K562 (cell line): Measurements from ENCODE around the gene DNASE1L1. TPM values are rescaled to one million over a fixed set of nuclear protein-coding genes. Genes with fewer than 3 reads are reported as not detected.

Experiments used
- ATAC-seq: fragments of 200-7000 bp; cut with Tn5 transposase; 3 replicates; pipeline ENCODE4 v1.9.1; 2020; ENCODE audit warnings: moderate library complexity
- BruUV-seq: library from RNA; stranded (reverse); fragments of 400-500 nt; replicated peaks from 2 replicates; lab custom pipeline; 2021; lab: Mats Ljungman, UMichigan
- CTCF ChIA-PET: fragments of 300-600 bp; formaldehyde crosslinking; extraction: SDS; loops from one replicate; lab custom pipeline; 2021; ENCODE audit warnings: low intra/inter-chr PET ratio; lab: Yijun Ruan, JAX
- POLR2A ChIA-PET: fragments of 300-600, 350-650 bp; sonication (Branson Sonifier 250); formaldehyde crosslinking; extraction: SDS; loops from one replicate; lab custom pipeline; 2021; ENCODE audit warnings: antibody characterized with exemption, inconsistent platforms; lab: Yijun Ruan, JAX
- DNase-seq, 4 experiments: peaks; one replicate each; pipeline versions ENCODE4 v3.0.0 to v3.0.0-alpha.2; 2011 to 2018; ENCODE audit warnings: low spot score in 3 of 4, mixed read lengths in 3 of 4; ENCODE audit errors: extremely low read depth in 1 of 4
- FAIRE-seq: peaks from 2 replicates; lab custom pipeline; 2011; peaks lifted over from hg19 to GRCh38; lab: Jason Lieb, UNC
- H2AFZ ChIP-seq: 2 replicates; pipeline ENCODE4 v1.6.0; 2011; ENCODE audit warnings: low read depth, low read length, control low read depth, inconsistent platforms
- H3K27ac ChIP-seq: fragments of 200-600 bp; 3 replicates; pipeline ENCODE4 v1.8.0; 2011; ENCODE audit warnings: low read depth, mild to moderate bottlenecking, control low read depth, inconsistent platforms, low read length, moderate library complexity, mixed read lengths; ENCODE audit errors: extremely low read depth
- H3K27me3 ChIP-seq, 2 experiments: fragments of 300-600 bp in 1 of 2; 2 replicates in 1 of 2; 3 replicates in 1 of 2; pipeline versions ENCODE4 v1.6.0 to v1.8.0; 2011; ENCODE audit warnings: inconsistent platforms in 2 of 2, low read length in 2 of 2, mild to moderate bottlenecking in 1 of 2, mixed read lengths in 1 of 2, moderate library complexity in 1 of 2; ENCODE audit not compliant: control insufficient read depth in 2 of 2, insufficient read depth in 2 of 2
- H3K36me3 ChIP-seq: fragments of 300-600 bp; 3 replicates; pipeline ENCODE4 v1.8.0; 2011; ENCODE audit warnings: mild to moderate bottlenecking, low read length, inconsistent platforms; ENCODE audit not compliant: control insufficient read depth, insufficient read depth
- H3K4me1 ChIP-seq, 2 experiments: fragments of 200-600 bp in 1 of 2; replicated peaks in 1 of 2; 2 replicates in 1 of 2; 3 replicates in 1 of 2; pipeline versions ENCODE4 v1.5.1 to v1.8.0; 2011; ENCODE audit warnings: inconsistent platforms in 2 of 2, low read length in 2 of 2, mild to moderate bottlenecking in 1 of 2, mixed read lengths in 1 of 2, moderate library complexity in 1 of 2; ENCODE audit not compliant: control insufficient read depth in 2 of 2, insufficient read depth in 2 of 2
- H3K4me2 ChIP-seq: 2 replicates; pipeline ENCODE4 v1.6.1; 2011; ENCODE audit warnings: low read length, control low read depth, inconsistent platforms, mixed read lengths; ENCODE audit not compliant: insufficient read depth
- H3K4me3 ChIP-seq: fragments of 200-600 bp; sonication (generic), shearing (Covaris generic); 2 replicates; pipeline ENCODE4 v1.5.1; 2016; ENCODE audit warnings: control low read depth, inconsistent platforms
- H3K79me2 ChIP-seq: fragments of 200-600 bp; 3 replicates; pipeline ENCODE4 v1.8.0; 2011; ENCODE audit warnings: low read length, inconsistent platforms; ENCODE audit not compliant: control insufficient read depth, insufficient read depth
- H3K9ac ChIP-seq, 2 experiments: 2 replicates each; pipeline versions ENCODE4 v1.6.0 to v1.6.1; 2011; ENCODE audit warnings: low read depth in 2 of 2, low read length in 2 of 2, control low read depth in 1 of 2, inconsistent platforms in 1 of 2, mild to moderate bottlenecking in 1 of 2, mixed read lengths in 1 of 2; ENCODE audit not compliant: insufficient read depth in 1 of 2
- H3K9me1 ChIP-seq: one replicate; pipeline ENCODE4 v1.6.0; 2011; ENCODE audit warnings: inconsistent platforms, mild to moderate bottlenecking, low read length, moderate library complexity; ENCODE audit not compliant: control insufficient read depth, insufficient read depth
- H3K9me3 ChIP-seq: replicated peaks from 2 replicates; pipeline ENCODE4 v1.5.1; 2011; ENCODE audit warnings: low read depth, low read length, inconsistent platforms; ENCODE audit not compliant: control insufficient read depth, insufficient read depth
- H4K20me1 ChIP-seq: replicated peaks from 2 replicates; pipeline ENCODE4 v1.6.1; 2011; ENCODE audit warnings: low read length, inconsistent platforms, mixed read lengths; ENCODE audit not compliant: control insufficient read depth, insufficient read depth
- KAT8 ChIP-seq: fragments of 450-650 bp; IDR thresholded peaks from 2 replicates; pipeline ENCODE4 v1.6.1; 2016; ENCODE audit warnings: low read depth, mild to moderate bottlenecking
- KLF1 ChIP-seq: fragments of 450-650 bp; IDR thresholded peaks from 2 replicates; pipeline ENCODE4 v1.6.1; 2016; ENCODE audit warnings: missing genetic modification characterization, missing compliant biosample characterization
- KLF10 ChIP-seq: fragments of 250-450 bp; sonication (Bioruptor Pico); IDR thresholded peaks from 2 replicates; pipeline ENCODE4 v1.6.1; 2021; ENCODE audit warnings: matching md5 sums
- SMAD2 ChIP-seq: fragments of 150-350 bp; IDR thresholded peaks from 2 replicates; pipeline ENCODE4 v1.6.1; 2014; ENCODE audit warnings: low read depth, mild to moderate bottlenecking, low read length
- SMAD4 ChIP-seq: fragments of 250-450 bp; sonication (Bioruptor Pico); conservative IDR thresholded peaks from 2 replicates; pipeline ENCODE4 v1.8.0; 2021; ENCODE audit warnings: inconsistent platforms, mild to moderate bottlenecking, moderate library complexity
- ZBTB1 ChIP-seq: sonication (generic); formaldehyde crosslinking; IDR thresholded peaks from 2 replicates; pipeline ENCODE4 v1.8.1; 2023; ENCODE audit warnings: missing genetic modification reagents, low read depth, mild to moderate bottlenecking, borderline replicate concordance
- ZNF280B ChIP-seq: fragments of 250-450 bp; sonication (Bioruptor Pico); IDR thresholded peaks from 2 replicates; pipeline ENCODE4 v1.5.1; 2021; ENCODE audit warnings: mild to moderate bottlenecking
- ZNF551 ChIP-seq: fragments of 250-450 bp; sonication (Bioruptor Pico); IDR thresholded peaks from 2 replicates; pipeline ENCODE4 v1.5.0; 2021; ENCODE audit warnings: mild to moderate bottlenecking, moderate library complexity
- WGBS: fragments of 100-300 bp; shearing (Covaris generic); methylation state at CpG from one replicate; pipeline ENCODE4 v1.1.6; 2016; ENCODE audit warnings: low coverage, mixed read lengths; ENCODE audit not compliant: insufficient coverage; ENCODE audit errors: missing lambda C conversion rate; 5-methylcytosine and 5-hydroxymethylcytosine counted together
- in situ Hi-C: fragments of 300-500 bp; cut with MboI; formaldehyde crosslinking; loops from 4 replicates; pipeline ENCODE4 v1.15.0; 2018; ENCODE audit warnings: inconsistent platforms, mixed read lengths
- intact Hi-C: fragments of 100-400 bp; cut with micrococcal nuclease; formaldehyde crosslinking; loops from 2 replicates; pipeline ENCODE4 v1.14.2; 2022
- polyA plus RNA-seq, 8 experiments: library from polyadenylated mRNA; depleted of rRNA in 4 of 8; stranded (reverse) in 5 of 8; unstranded in 3 of 8; fragments of >200 nt; fragmentation: Nextera tagmentation in 2 of 8; fragmentation: Illumina TruSeq in 1 of 8; extraction: Ambion mirVana in 2 of 8; extraction: Trizol in 1 of 8; gene quantifications; 2 replicates each; pipeline versions ENCODE4 v1.2.1 to v1.2.3, GENCODE V29; 2011 to 2014; ENCODE audit warnings: inconsistent platforms in 1 of 8, missing spikeins in 1 of 8
- total RNA-seq, 7 experiments: library from RNA; depleted of rRNA in 6 of 7; stranded (reverse); fragments of >200 nt in 6 of 7; fragmentation: Illumina TruSeq in 2 of 7; extraction: Trizol in 2 of 7; gene quantifications; 2 replicates each; pipeline versions ENCODE4 v1.2.1 to v1.2.3, GENCODE V29; 2011 to 2021; ENCODE audit warnings: low replicate concordance in 1 of 7
- TF ChIP-seq, protein P1 (sequence below): sonication (generic); formaldehyde crosslinking; IDR thresholded peaks from 2 replicates; pipeline ENCODE4 v1.8.1; 2022; ENCODE audit warnings: missing genetic modification reagents

DNASE1L1 gene
- total and polyA plus RNA-seq, 9 of the 15 experiments (the other 6 are each of a cell fraction or from before 2014, with no cell fraction given), result 0.73 to 12.6 (median 7.9) TPM

GRCh38 chrX:154429711-154430110, 20.7 kb upstream of the DNASE1L1 start:
- Histone ChIP-seq H4K20me1 (no peaks in the 10 kb centered on the region), H3K9me1 (no peaks in the 10 kb centered on the region), H2AFZ (no peak overlapping the region), H3K4me3 (peak overlapping the region; percentile 79), H3K4me1 (peaks cover 27 to 51% of the 10 kb centered on the region in 2 experiments; a peak in 4 of 5 replicates), H3K27me3 (no peaks in the 10 kb centered on the region), H3K9me3 (no peaks in the 10 kb centered on the region), H3K4me2 (peak overlapping the region; percentile 90), H3K79me2 (peaks cover 35% of the 10 kb centered on the region), H3K9ac (peak overlapping the region; percentile 69 to 84; a peak in 3 of 4 replicates), H3K27ac (peak overlapping the region; percentile 66), H3K36me3 (peaks cover 43% of the 10 kb centered on the region; the same call in 2 of the 3 replicates)
- ChIA-PET CTCF (no interaction called here), POLR2A (interaction anchor here (0.9 to 1.8 kb wide), 4 partner anchors 9 to 29 kb away, joined by 3 to 6 read pairs (median 4); no protein-coding TSS in a partner anchor)
- TSS peak; percentile 73 for BruUV-seq
- WGBS, result 14% methylated on average over 2 of the region's 2 CpGs
- FAIRE-seq, result no peak
- intact Hi-C loops, result loop anchor here (2.0 to 5.0 kb wide), 3 partner anchors 48 to 98 kb away; partner anchors contain the start of gene LAGE3
- no peak for ATAC-seq
- in situ Hi-C loops, result no loop called here
- no peak for TF ChIP-seq ZNF280B (CRISPR knock-in tag)
- no peak for TF ChIP-seq ZNF551
- no peak for TF ChIP-seq SMAD4 (CRISPR knock-in tag)
- no peak for TF ChIP-seq ZBTB1 (CRISPR knock-in tag)
- TF ChIP-seq KLF10, result no peak
- no peak for TF ChIP-seq SMAD2
- TF ChIP-seq, protein P1, sequence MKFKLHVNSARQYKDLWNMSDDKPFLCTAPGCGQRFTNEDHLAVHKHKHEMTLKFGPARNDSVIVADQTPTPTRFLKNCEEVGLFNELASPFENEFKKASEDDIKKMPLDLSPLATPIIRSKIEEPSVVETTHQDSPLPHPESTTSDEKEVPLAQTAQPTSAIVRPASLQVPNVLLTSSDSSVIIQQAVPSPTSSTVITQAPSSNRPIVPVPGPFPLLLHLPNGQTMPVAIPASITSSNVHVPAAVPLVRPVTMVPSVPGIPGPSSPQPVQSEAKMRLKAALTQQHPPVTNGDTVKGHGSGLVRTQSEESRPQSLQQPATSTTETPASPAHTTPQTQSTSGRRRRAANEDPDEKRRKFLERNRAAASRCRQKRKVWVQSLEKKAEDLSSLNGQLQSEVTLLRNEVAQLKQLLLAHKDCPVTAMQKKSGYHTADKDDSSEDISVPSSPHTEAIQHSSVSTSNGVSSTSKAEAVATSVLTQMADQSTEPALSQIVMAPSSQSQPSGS (CRISPR knock-in tag), result no peak
- no peak for TF ChIP-seq KLF1 (tag)
- TF ChIP-seq KAT8, result no peak
- DNase-seq, result no peak
